Activated CD4-positive, alpha-beta T cell treated with anti-CD3 and anti-CD28 coated beads, Interleukin-2, amount 10 ng/mL, durations not matched to agents 7 days and 5 days (primary cell): ENCODE data around the gene CDC25B. TPM values are rescaled to one million over a fixed set of nuclear protein-coding genes. Genes with fewer than 3 reads are reported as not detected.
A peak's percentile ranks its signal among the peaks of the same experiment; 100 is the strongest.

Source experiments
- CTCF ChIA-PET: fragments of 350-600 bp; sonication (Branson Sonifier 250); formaldehyde crosslinking; loops from one replicate; lab custom pipeline; 2021; ENCODE audit warnings: antibody characterized with exemption; lab: Charles Lee
- POLR2A ChIA-PET: fragments of 350-600 bp; sonication (Branson Sonifier 250); formaldehyde crosslinking; loops from one replicate; lab custom pipeline; 2021; ENCODE audit warnings: antibody characterized with exemption; lab: Charles Lee
- DNase-seq: peaks from one replicate; pipeline ENCODE4 v3.0.0-alpha.2; 2020
- H3K27ac Mint-ChIP-seq: one replicate; pipeline ENCODE4 v1.8.0; 2021; ENCODE audit warnings: mild to moderate bottlenecking, moderate library complexity, mixed read lengths
- H3K27me3 Mint-ChIP-seq: one replicate; pipeline ENCODE4 v1.8.0; 2021; ENCODE audit warnings: mixed read lengths
- H3K36me3 Mint-ChIP-seq: one replicate; pipeline ENCODE4 v1.8.0; 2021; ENCODE audit warnings: low read depth, mixed read lengths
- H3K4me1 Mint-ChIP-seq: one replicate; pipeline ENCODE4 v1.8.0; 2021; ENCODE audit warnings: mixed read lengths
- H3K4me3 Mint-ChIP-seq: one replicate; pipeline ENCODE4 v1.8.0; 2021; ENCODE audit warnings: mild to moderate bottlenecking, moderate library complexity, mixed read lengths
- H3K9me3 Mint-ChIP-seq: one replicate; pipeline ENCODE4 v1.8.0; 2021; ENCODE audit warnings: mixed read lengths
- total RNA-seq, 2 experiments: library from RNA; stranded (reverse); gene quantifications; one replicate each; pipeline ENCODE4 v1.2.3, GENCODE V29; 2021

The CDC25B gene
- total RNA-seq, 2 experiments from 2014 or later, result 403 to 429 TPM

- Mint-ChIP-seq H3K36me3 (peaks cover 7% of the 10 kb centered on the region), H3K27ac (peak overlapping the region; percentile 89), H3K4me1 (peaks cover 32% of the 10 kb centered on the region), H3K4me3 (peak overlapping the region; percentile 88), H3K27me3 (no peaks in the 10 kb centered on the region), H3K9me3 (no peaks in the 10 kb centered on the region)
- CTCF ChIA-PET, result no interaction called here
- POLR2A ChIA-PET, result no interaction called here
- DNase-seq, result peak; percentile 8
These were observed 51.4 kb downstream of the CDC25B start for GRCh38 chr20:3847429-3847940.

- Mint-ChIP-seq H3K27ac (peak overlapping the region; percentile 79), H3K9me3 (no peaks in the 10 kb centered on the region), H3K36me3 (peaks cover 7% of the 10 kb centered on the region), H3K4me3 (peak overlapping the region; percentile 88), H3K27me3 (no peaks in the 10 kb centered on the region), H3K4me1 (peaks cover 32% of the 10 kb centered on the region)
- no peak for DNase-seq
- CTCF ChIA-PET, result no interaction called here
- POLR2A ChIA-PET, result no interaction called here
These were observed 52.5 kb downstream of the CDC25B start for GRCh38 chr20:3848565-3848964.

DNA sequence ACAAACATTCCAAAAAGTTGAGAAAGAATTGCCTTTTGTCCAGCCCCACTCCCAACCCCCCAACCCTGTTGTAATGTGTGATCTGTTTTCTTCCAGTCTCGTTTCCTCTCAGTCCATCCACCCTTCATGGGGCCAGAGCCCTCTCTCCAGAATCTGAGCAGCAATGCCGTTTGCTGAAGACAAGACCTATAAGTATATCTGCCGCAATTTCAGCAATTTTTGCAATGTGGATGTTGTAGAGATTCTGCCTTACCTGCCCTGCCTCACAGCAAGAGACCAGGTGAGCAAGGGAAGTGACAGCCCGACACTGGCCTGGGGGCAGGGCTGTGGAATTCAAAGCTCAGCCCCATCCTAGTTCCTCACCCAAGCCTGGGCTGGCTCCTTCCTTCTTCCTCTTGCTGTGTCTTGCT, 58.4 kb downstream of the CDC25B start:
- H3K27me3 Mint-ChIP-seq, result no peaks in the 10 kb centered on the region
- H3K27ac Mint-ChIP-seq, result peak overlapping the region; percentile 25
- peaks cover 21% of the 10 kb centered on the region for H3K36me3 Mint-ChIP-seq
- peaks cover 12% of the 10 kb centered on the region for H3K4me1 Mint-ChIP-seq
- H3K4me3 Mint-ChIP-seq, result no peak overlapping the region
- ChIA-PET POLR2A (interaction anchor here (0.5 kb wide), 1 partner anchor 58 kb away, joined by 3 read pairs; the partner anchor contains the start of gene CDC25B), CTCF (interaction anchor here (0.6 to 1.9 kb wide), 26 partner anchors 10 to 390 kb away, joined by 3 to 18 read pairs (median 4); partner anchors contain the start of genes ADISSP, AP5S1 and CENPB)
- no peak for DNase-seq
- H3K9me3 Mint-ChIP-seq, result no peaks in the 10 kb centered on the region

Other genes starting within 250 kb of the CDC25B start
- not detected for gene GFRA4, start 132.9 kb upstream of the CDC25B start, total RNA-seq
- not detected for gene ADAM33, start 114.3 kb upstream of the CDC25B start, total RNA-seq
- gene SIGLEC1, start 83.7 kb upstream of the CDC25B start, total RNA-seq, result not detected
- gene HSPA12B, start 63.6 kb upstream of the CDC25B start, total RNA-seq, result not detected
- 10 to 100 TPM; 27.8 to 27.9 TPM for gene ADISSP, start 28.6 kb upstream of the CDC25B start, total RNA-seq
- under 1 TPM; 0.17 to 0.21 TPM for gene SPEF1, start 14.9 kb upstream of the CDC25B start, total RNA-seq
- gene CENPB, start 9.6 kb upstream of the CDC25B start, total RNA-seq, result 10 to 100 TPM; 77.8 to 85.6 TPM
- gene AP5S1, start 24.2 kb downstream of the CDC25B start, total RNA-seq, result 10 to 100 TPM; 16.6 to 18.2 TPM
- gene MAVS, start 50.5 kb downstream of the CDC25B start, total RNA-seq, result 10 to 100 TPM; 34.8 to 36.4 TPM
- gene PANK2, start 93.1 kb downstream of the CDC25B start, total RNA-seq, result 10 to 100 TPM; 59.7 to 64.5 TPM
- gene RNF24, start 219.2 kb downstream of the CDC25B start, total RNA-seq, result 10 to 100 TPM; 13.5 to 15.0 TPM